Heart left ventricle (tissue), 16 donors: ENCODE measurements around the gene RRP8. TPM values are rescaled to one million over a fixed set of nuclear protein-coding genes. Genes with fewer than 3 reads are reported as not detected.

Source experiments
- ATAC-seq, 4 donors: fragments of 200-7000 bp; cut with Tn5 transposase; one replicate each; pipeline ENCODE4 v1.9.1; 2020 to 2022; ENCODE audit warnings: moderate library complexity in 4 of 4, mild to moderate bottlenecking in 3 of 4, moderate number of reproducible peaks in 1 of 4
- DNase-seq, 5 donors: peaks; one replicate each; pipeline ENCODE4 v3.0.0-alpha.2; 2020
- H3K27ac ChIP-seq, 12 donors: fragments of 200-600 bp; sonication (generic) in 4 of 12; one replicate each; pipeline versions ENCODE4 v1.5.0 to v1.8.0; 2016 to 2022; ENCODE audit warnings: mild to moderate bottlenecking in 2 of 12
- H3K27me3 ChIP-seq, 9 donors: fragments of 200-600 bp; sonication (generic) in 2 of 9; one replicate each; pipeline versions ENCODE4 v1.5.1 to v1.8.0; 2016 to 2022; ENCODE audit warnings: mild to moderate bottlenecking in 3 of 9
- H3K36me3 ChIP-seq, 9 donors: fragments of 200-600 bp; sonication (generic) in 2 of 9; one replicate each; pipeline versions ENCODE4 v1.5.0 to v1.8.0; 2018 to 2022; ENCODE audit warnings: mild to moderate bottlenecking in 2 of 9
- H3K4me1 ChIP-seq, 12 donors: fragments of 200-600 bp; sonication (generic) in 4 of 12; one replicate each; pipeline versions ENCODE4 v1.5.0 to v1.8.0; 2016 to 2022; ENCODE audit warnings: mild to moderate bottlenecking in 3 of 12
- H3K4me3 ChIP-seq, 12 donors: fragments of 200-600 bp; sonication (generic) in 4 of 12; one replicate each; pipeline versions ENCODE4 v1.5.0 to v1.8.0; 2017 to 2022; ENCODE audit warnings: mild to moderate bottlenecking in 9 of 12, moderate library complexity in 4 of 12
- H3K9me3 ChIP-seq, 12 donors: fragments of 200-600 bp; sonication (generic) in 4 of 12; one replicate each; pipeline versions ENCODE4 v1.5.0 to v1.8.0; 2016 to 2022; ENCODE audit warnings: mild to moderate bottlenecking in 1 of 12
- CTCF ChIP-seq, 12 donors: fragments of 200-600 bp; sonication (generic) in 4 of 12; IDR thresholded peaks; one replicate each; pipeline versions ENCODE4 v1.5.0 to v1.8.0; 2018 to 2022; ENCODE audit warnings: antibody characterized with exemption in 12 of 12, mild to moderate bottlenecking in 5 of 12
- POLR2A ChIP-seq, 2 donors: fragments of 450-650 bp; IDR thresholded peaks; one replicate each; pipeline ENCODE4 v1.6.1; 2017; ENCODE audit warnings: antibody characterized with exemption in 2 of 2, mild to moderate bottlenecking in 2 of 2, moderate library complexity in 2 of 2
- WGBS, 4 donors: extraction: QIAGEN DNeasy Blood & Tissue Kit in 2 of 4; methylation state at CpG; one replicate each; pipeline versions ENCODE4 v1.1.5 to v1.1.7; 2013 to 2018; 5-methylcytosine and 5-hydroxymethylcytosine counted together
- intact Hi-C, 10 donors: fragments of 100-400 bp; cut with DNase I; formaldehyde crosslinking; loops; one replicate each; pipeline versions ENCODE4 v1.11.1 to v1.14.2; 2022
- polyA plus RNA-seq, 2 donors: library from polyadenylated mRNA; stranded (reverse); fragments of 200-250 nt; gene quantifications; one replicate each; pipeline ENCODE4 v1.2.3, GENCODE V29; 2013
- total RNA-seq, 9 donors: library from RNA; depleted of rRNA in 2 of 9; stranded (reverse); fragments of >200 nt in 2 of 9; fragmentation: NEBNext Ultra II Directional in 3 of 9; extraction: Animal tissue kit (Norgen Biotek cat#: 25700) in 3 of 9; gene quantifications; one replicate each; pipeline versions ENCODE4 v1.1.0 to v1.2.4, GENCODE V29; 2016 to 2023
- donor health status: ischemic (EF 13 %, LVEDD 7.1; RV severe dilation, severe dysfunction).
- donor health status: healthy with polysubstance abuse.
- donor health status: DM: no; HTN: yes; CAD: no.
- donor health status: DM: no; HTN: no; CAD: no.
- donor health status: ischemic (EF 25% LVEDD 6.9; RV normal size, moderate dysfunction).
- donor health status: ischemic (EF 25% LVEDD 5.7; RV mildly dilated, moderate dysfunction).
- donor health status: healthy.
- donor health status: DM: yes; HTN: yes; CAD: no.
- donor health status: ischemic (EF 35%, LVEDD 5.7; RV mildly dilated, moderate dysfunction).
- donor health status: nonischemic (EF 11% LVEDD 7.7; RV severe dilation, severe dysfunction).
- donor health status: DM: yes; HTN: yes; CAD: no.
- donor health status: PGD.
- donor health status: ischemic (EF 29% LVEDD 5.4; RV normal size, mild dysfunction).
- donor health status: nonischemic (EF 23%, LVEDD 6.1; RV moderate dilation, normal function).

RRP8 gene
- total and polyA plus RNA-seq, 11 donors: 11.2 to 23.5 (median 17.4) TPM

GRCh38 chr11:6650980-6651379 lies 47.6 kb upstream of the RRP8 start:
- ATAC-seq: no peak

GRCh38 chr11:6650104-6650503 lies 46.7 kb upstream of the RRP8 start:
- ATAC-seq: no peak
- Histone ChIP-seq H3K4me3 (no peak overlapping the region), H3K27me3 (peaks cover 0 to 8% (median 0%) of the 10 kb centered on the region in 9 donors), H3K27ac (peak overlapping the region in 1 of 12 donors; percentile 8), H3K4me1 (peaks cover 3 to 77% (median 51%) of the 10 kb centered on the region in 12 donors), H3K36me3 (peaks cover 0 to 3% (median 0%) of the 10 kb centered on the region in 9 donors), H3K9me3 (no peaks in the 10 kb centered on the region)
- intact Hi-C loops: no loop called here
- TF ChIP-seq CTCF (IDR thresholded peaks at IDR 0.05): no peak
- no peak for TF ChIP-seq POLR2A (IDR thresholded peaks at IDR 0.05)
- DNase-seq: no peak

More at GRCh38 chr11:6650980-6651379, 47.6 kb upstream of the RRP8 start:
- TF ChIP-seq POLR2A (IDR thresholded peaks at IDR 0.05) (no peak), CTCF (IDR thresholded peaks at IDR 0.05) (no peak)
- Histone ChIP-seq H3K4me3 (no peak overlapping the region), H3K36me3 (no peaks in the 10 kb centered on the region), H3K9me3 (no peaks in the 10 kb centered on the region), H3K27me3 (peaks cover 0 to 8% (median 0%) of the 10 kb centered on the region in 9 donors), H3K27ac (peak overlapping the region in 1 of 12 donors; percentile 8), H3K4me1 (peaks cover 3 to 69% (median 42%) of the 10 kb centered on the region in 12 donors)
- DNase-seq: no peak
- 44 to 66% (median 60%) methylated on average over 6 of the region's 6 CpGs for WGBS, 4 donors
- intact Hi-C loops: no loop called here

GRCh38 chr11:6648501-6648900 lies 45.1 kb upstream of the RRP8 start:
- H3K27me3 ChIP-seq: peaks cover 0 to 3% (median 0%) of the 10 kb centered on the region in 9 donors
- H3K27ac ChIP-seq: peak overlapping the region in 7 of 12 donors; percentile 15 to 91 (median 81)
- intact Hi-C loops: loop anchor here in 2 of 10 donors (5.0 kb wide), 1 partner anchor 34 kb away; the partner anchor contains the start of gene MRPL17 (in 2 of the 2)
- DNase-seq (no peak), ATAC-seq (no peak)
- peaks cover 0 to 4% (median 0%) of the 10 kb centered on the region in 9 donors for H3K36me3 ChIP-seq
- TF ChIP-seq POLR2A (IDR thresholded peaks at IDR 0.05) (no peak), CTCF (IDR thresholded peaks at IDR 0.05) (no peak)
- no peak overlapping the region for H3K4me3 ChIP-seq
- WGBS, 4 donors: 37 to 80% (median 58%) methylated on average over 1 of the region's 1 CpG
- no peaks in the 10 kb centered on the region for H3K9me3 ChIP-seq
- H3K4me1 ChIP-seq: peaks cover 0 to 67% (median 40%) of the 10 kb centered on the region in 12 donors

DNA sequence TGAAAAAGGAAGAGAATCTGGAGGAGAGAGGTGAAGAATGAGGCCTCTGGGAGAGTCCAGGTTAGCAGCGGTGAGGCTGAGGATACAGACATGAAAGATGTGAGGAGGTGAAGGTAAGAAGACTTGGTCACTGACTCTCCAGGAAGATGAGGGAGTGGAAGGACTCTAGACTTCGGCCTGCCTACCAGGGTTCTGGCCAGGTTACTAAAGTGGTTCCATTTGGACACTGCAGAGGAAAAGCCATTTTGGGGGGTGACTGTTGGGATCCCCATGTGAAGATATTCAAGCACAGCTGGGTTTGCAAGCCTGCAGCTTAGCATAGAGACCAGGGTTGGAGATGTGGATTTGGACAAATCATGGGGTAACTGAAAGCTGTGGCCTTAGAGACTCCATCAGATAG lies 44.4 kb upstream of the RRP8 start:
- Histone ChIP-seq H3K9me3 (no peaks in the 10 kb centered on the region), H3K36me3 (peaks cover 0 to 4% (median 0%) of the 10 kb centered on the region in 9 donors), H3K4me3 (no peak overlapping the region), H3K27ac (peak overlapping the region in 11 of 12 donors; percentile 69 to 92 (median 86)), H3K27me3 (peaks cover 0 to 3% (median 0%) of the 10 kb centered on the region in 9 donors), H3K4me1 (peaks cover 0 to 67% (median 40%) of the 10 kb centered on the region in 12 donors)
- intact Hi-C loops: loop anchor here in 3 of 10 donors (2.0 to 5.0 kb wide), 2 partner anchors 34 to 43 kb away; partner anchors contain the start of gene MRPL17 (in 2 of the 3)
- DNase-seq (no peak), ATAC-seq (no peak)
- TF ChIP-seq CTCF (IDR thresholded peaks at IDR 0.05) (no peak), POLR2A (IDR thresholded peaks at IDR 0.05) (no peak)
- WGBS, 4 donors: 89 to 94% (median 91%) methylated on average over 2 of the region's 2 CpGs
